Jurkat, Clone E6-1 (cell line): ENCODE data around the gene HECW1. TPM values are rescaled to one million over a fixed set of nuclear protein-coding genes. Genes with fewer than 3 reads are reported as not detected.
"Not testable (repeated sequence)": the region's sequence is repeated elsewhere in the genome, so short reads cannot be mapped to it uniquely, and the experiment has no call there.

ENCODE experiments used
- DNase-seq: peaks from one replicate; pipeline ENCODE4 v3.0.0-alpha.2; 2011; ENCODE audit warnings: low read depth, low spot score
- H3K4me3 ChIP-seq: 2 replicates; pipeline ENCODE4 v1.5.1; 2011; ENCODE audit warnings: mild to moderate bottlenecking, low read length, control low read depth, moderate library complexity
- polyA plus RNA-seq: library from polyadenylated mRNA; unstranded; fragments of >200 nt; gene quantifications from one replicate; pipeline ENCODE4 v1.2.1, GENCODE V29; 2012; ENCODE audit warnings: missing spikeins; ENCODE audit not compliant: insufficient read length, insufficient read depth

The HECW1 gene
- polyA plus RNA-seq = not detected

DNA sequence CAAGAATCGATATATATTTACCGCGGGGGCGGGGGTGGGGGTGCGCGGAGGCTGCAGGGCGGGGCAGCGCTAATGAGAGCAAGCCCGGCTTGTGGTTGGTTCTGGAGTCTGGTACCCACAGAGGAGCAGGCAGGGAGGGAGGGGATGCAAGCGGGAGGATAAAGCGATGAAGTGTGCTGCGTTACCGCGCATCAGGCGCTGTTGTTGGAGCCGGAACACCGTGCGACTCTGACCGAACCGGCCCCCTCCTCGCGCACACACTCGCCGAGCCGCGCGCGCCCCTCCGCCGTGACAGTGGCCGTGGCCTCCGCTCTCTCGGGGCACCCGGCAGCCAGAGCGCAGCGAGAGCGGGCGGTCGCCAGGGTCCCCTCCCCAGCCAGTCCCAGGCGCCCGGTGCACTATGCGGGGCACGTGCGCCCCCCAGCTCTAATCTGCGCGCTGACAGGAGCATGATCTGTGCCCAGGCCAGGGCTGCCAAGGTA, at the start of gene HECW1:
Gene HECW1 (plus strand): TSS at position 189 of the 482 bp plus-strand sequence. CDS start 131,259 bp downstream, outside the sequence.
- no peak within 1 kb of the TSS for H3K4me3 ChIP-seq
- DNase-seq = no peak

DNA sequence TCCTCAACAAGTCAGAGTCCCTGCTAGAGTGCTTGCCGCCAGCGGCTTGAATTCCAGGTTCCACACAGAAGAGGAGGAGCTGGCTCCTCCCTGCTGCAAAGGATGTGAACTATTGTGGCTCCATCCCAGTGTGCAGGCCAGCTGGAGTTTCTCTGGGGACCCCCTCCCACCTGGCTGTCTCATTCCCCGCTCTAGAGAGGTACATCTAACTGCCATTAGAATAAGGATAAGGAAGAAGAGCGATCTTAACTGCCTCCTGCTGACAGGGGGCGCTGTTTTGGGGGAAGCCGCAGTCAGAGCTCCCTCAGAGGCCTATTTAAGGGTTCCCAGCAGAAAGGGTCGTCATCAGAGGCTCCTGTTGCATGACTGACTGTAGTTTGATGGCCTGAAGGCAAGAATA, 40.8 kb upstream of the HECW1 start:
- no peak overlapping the region for H3K4me3 ChIP-seq
- DNase-seq = no peak

DNA sequence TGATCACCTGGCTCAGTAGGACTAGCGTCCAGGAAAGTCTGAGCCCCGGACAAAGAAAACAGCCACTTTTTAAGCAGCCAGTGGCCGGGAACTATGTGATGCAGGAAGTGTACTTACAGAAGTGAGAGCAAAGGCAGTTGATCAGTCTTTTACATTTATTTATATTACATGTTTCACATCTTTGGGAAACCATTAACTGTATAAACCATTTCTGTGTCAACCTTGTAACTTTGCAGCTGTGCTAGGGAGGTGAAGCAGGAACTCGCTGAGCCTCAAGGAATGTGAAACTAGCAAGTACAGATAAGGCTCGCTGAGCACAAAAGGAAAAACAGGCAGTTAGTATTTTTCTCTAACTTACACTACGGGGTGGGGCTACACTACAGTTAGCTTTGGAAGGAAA, 39.9 kb upstream of the HECW1 start:
- no peak for DNase-seq
- H3K4me3 ChIP-seq = no peak overlapping the region

DNA sequence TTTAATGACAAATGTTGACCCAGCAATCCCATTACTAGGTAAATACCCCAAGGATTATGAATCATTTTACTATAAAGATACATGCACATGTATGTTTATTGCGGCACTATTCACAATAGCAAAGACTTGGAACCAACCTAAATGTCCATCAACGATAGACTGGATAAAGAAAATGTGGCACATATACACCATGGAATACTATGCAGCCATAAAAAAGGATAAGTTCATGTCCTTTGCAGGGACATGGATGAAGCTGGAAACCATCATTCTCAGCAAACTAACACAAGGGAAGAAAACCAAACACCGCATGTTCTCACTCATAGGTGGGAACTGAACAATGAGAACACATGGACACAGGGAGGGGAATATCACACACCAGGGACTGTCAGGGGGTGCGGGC, 38.6 kb upstream of the HECW1 start:
- not testable (repeated sequence) for H3K4me3 ChIP-seq, DNase-seq

DNA sequence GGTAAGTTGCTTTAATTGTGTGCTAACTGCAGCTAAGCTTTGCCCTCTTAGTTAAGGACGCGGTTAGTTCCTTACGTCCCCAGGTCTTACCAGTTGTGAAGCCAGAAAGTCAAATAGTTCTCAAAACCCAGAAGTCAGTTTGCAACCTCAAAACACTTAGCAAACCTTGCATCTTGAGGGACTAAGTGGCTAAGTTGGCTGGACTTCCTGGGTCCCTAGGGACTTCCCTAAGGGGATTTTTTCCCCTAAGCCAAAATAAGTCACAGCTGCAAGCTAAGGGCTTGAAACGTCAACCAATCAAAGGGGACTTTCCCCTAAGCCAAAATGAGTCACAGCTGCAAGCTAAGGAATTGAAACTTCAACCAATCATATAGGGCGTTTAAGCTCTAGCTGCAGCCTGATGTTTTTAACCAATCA, 36.2 kb upstream of the HECW1 start:
- no peak for DNase-seq

DNA sequence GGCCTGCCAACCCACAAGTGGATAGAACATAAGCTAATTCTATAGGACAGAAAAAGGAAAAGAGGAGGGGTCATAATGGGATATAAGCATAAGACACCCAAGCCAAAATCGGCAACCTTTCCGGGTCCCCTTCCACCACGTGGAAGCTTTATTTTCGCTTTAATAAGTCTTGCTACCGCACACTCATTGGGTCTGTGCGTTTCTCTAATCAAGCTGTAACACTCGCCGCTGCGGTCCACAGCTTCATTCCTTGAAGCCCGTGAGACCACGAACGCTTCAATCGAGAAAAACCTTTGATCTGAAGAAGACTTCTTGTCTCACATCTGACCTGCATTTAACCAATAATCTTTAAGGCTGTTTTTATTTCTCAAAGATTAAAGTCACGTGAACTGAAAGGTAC, 35.8 kb upstream of the HECW1 start:
- DNase-seq = no peak
- no peak overlapping the region for H3K4me3 ChIP-seq

More for the DNA sequence above, 36.2 kb upstream of the HECW1 start:
- no peak overlapping the region for H3K4me3 ChIP-seq

DNA sequence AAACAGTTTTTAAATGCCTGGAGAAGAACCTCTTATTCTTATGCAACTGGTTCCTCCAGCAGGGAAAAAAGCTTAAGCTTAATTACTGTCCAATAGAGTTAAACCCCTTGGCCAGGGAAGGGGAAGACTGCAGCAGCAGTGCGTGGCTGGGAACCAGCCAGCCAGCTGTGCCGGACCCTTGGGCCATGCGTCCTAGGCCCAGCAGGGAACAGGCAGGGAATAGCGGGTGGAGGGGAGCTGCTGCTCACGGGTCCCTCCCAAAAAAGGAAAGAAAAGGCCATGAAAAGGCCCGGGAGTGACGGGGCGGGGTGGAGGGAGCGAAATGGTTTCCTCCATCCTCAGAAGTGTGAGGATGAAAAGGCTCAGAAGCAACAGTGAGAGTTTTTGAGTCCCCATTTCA, 35.2 kb upstream of the HECW1 start:
- no peak overlapping the region for H3K4me3 ChIP-seq
- no peak for DNase-seq

DNA sequence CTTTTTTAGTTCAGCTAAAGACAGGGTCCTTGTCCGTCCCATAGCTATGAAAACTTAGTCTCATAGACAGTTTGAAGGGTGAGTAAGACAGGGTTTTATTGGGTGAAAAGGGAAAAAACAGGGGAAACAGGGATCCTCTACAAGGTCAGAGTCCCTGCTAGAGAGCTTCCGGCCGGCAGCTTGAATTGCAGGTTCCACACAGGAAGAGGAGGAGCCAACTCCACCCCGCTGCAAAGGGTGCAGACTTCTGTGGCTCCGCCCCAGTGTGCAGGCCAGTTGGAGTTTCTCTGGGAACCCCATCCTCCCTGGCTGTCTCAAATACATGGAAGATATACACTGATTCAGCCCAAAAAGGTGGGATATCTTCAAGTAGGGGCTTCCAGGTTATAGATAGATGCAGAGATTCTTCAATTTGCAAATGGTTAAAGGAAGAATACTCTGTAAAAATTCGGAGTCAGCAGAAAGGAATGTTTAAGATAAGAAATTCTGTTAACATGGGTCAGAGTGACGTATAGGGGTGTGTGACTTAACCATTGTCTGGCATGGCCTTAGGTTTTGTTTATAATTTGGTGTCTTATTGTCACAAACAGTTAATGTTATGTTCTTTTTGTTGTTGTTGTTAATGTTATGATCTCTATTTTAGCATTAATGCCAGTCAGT, 34.6 kb upstream of the HECW1 start:
- no peak for DNase-seq
- H3K4me3 ChIP-seq = no peak overlapping the region

DNA sequence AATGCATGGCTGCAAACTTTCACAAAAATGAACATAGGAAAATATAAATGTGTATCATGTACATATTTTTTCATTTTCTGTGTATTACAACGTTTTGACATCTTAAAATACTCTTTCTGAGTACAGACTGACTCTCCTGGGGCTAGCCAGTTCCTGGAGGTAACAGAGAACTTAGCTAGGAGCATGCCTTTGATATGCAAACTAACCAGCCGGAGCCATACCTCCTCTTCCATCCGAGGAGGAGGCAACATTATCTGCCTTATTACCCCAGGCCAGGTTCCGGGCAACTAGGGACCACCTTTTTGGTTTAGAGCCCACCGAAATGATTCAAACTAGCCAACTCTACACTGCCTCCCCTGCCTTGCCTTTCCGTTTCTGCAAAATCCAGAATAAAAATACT, 33.7 kb upstream of the HECW1 start:
- no peak overlapping the region for H3K4me3 ChIP-seq
- DNase-seq = no peak

DNA sequence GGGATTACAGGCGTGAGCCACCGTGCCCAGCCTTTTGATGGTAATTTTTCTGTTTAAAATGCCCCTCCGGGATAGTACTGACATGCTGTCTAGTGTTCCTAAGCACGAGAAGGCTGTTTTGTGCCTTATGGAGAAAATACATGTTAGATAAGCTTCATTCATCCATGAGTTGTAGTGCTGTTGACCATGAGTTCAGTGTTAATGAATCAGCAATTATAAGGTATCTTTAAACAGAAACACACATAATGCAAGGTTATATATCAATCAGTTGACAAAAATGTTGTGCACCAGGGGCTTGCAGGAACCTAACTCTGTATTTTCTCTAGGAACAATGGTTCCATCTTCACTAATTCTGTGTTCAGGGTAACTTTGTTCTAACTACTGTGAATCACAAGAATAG, 30.8 kb upstream of the HECW1 start:
- H3K4me3 ChIP-seq = no peak overlapping the region
- no peak for DNase-seq

DNA sequence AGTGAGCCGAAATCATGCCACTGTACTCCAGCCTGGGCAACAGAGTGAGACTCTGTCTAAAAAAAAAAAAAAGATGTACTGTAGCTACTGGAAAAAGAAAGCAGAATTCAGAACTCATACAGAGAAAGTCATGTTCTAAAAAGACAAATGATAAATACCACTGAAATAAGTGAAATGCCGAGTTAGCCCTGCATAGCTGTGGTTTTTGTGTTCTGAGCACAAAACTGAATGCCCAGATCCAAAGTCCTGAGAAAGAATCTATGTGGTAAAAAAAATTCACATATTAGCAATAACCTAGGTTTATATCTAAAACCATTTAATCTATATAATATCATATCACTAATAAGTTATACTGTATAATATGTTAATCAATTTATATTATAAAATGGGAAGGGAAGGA, 29.3 kb upstream of the HECW1 start:
- H3K4me3 ChIP-seq = no peak overlapping the region

DNA sequence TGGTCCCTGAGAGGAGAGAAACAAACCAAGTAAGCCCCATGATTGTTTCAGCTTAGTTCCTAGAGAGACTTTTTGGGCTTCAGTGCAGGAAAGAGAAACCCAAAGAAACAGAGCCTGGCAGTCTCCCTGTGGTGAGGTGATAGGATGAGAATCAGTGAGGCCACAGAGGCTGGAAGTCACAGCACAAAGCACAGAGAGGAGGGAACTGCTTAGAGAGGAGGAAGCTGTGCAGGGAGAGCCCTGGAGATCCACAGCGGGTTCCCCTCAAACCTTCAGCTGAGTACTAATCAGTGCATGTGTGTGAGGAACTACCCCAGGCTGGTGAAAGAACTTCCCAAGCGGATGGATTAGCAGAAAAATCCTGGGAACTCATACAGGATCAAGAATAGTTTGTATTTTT, 27.4 kb upstream of the HECW1 start:
- H3K4me3 ChIP-seq = no peak overlapping the region
- DNase-seq = no peak

More for the DNA sequence above, 29.3 kb upstream of the HECW1 start:
- DNase-seq = no peak

DNA sequence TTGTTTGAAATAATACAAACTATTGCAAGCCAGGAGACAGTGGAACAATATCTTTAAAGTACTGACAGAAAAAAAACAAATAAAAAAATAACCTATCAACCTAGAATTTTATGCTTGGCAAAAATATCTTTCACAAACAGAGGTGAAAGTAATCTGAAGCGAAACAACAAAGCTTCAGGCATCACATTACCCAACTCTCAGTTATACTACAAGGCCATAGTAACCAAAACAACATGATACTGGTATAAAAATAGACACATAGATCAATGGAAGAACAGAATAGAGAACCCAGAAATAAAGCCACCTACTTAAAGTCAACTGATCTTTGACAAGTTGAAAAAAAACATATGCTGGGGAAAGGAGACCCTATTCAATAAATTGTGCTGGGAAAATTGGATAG, 26.5 kb upstream of the HECW1 start:
- no peak overlapping the region for H3K4me3 ChIP-seq
- DNase-seq = no peak

DNA sequence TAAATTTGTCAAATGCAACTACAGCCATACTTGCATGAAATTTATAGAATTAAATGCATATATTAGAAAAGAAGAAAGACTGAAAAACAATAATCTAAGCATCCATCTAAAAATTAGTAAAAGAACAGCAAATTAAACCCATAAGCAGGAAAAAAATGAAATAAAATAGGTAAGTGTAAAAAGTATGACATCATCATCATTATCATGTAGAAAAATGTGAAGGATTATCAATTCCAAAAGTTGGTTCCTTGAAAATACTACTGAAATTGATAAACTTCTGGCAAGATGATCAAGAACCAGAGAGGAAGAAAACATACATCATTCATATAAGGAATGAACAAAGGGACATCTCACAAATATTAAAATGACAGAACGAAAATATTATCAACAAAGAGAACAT, 19.6 kb upstream of the HECW1 start:
- no peak overlapping the region for H3K4me3 ChIP-seq
- no peak for DNase-seq

DNA sequence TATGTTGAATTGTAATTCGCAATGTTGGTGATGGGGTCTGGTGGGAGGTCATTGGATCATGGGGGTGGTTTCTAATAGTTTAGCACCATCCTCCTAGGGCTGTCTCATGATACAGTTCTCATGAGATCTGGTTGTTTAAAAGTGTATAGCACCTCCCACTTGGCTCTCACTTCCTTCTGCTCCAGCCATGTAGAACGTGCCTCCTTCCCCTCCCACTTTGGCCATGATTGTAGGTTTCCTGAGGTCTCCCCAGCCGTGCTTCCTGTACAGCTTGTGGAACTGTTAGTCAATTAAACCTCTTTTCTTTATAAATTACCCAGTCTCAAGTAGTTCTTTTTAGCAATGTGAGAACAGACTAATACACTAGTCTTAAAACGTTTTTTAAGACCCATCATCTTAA, 15.6 kb upstream of the HECW1 start:
- no peak overlapping the region for H3K4me3 ChIP-seq
- DNase-seq = no peak

DNA sequence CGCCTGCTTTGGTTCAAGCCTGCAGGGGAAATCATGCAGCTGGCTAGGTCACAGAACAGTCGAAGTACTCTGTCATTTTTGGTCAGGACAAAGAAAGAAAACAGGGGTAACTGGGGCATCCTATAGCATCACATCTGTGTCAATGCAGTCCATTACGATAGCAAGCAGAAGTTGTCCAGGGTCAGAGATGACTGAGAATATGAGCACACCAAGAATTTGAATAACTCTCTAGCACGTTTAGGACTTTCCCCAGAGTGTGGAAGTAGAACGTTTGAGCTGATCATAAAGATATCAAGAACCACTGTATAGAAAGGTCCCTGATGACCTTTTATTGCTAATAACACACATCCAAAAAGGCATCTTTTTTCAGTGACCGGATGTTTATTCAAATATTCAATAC, 12.7 kb upstream of the HECW1 start:
- no peak for DNase-seq
- H3K4me3 ChIP-seq = no peak overlapping the region

DNA sequence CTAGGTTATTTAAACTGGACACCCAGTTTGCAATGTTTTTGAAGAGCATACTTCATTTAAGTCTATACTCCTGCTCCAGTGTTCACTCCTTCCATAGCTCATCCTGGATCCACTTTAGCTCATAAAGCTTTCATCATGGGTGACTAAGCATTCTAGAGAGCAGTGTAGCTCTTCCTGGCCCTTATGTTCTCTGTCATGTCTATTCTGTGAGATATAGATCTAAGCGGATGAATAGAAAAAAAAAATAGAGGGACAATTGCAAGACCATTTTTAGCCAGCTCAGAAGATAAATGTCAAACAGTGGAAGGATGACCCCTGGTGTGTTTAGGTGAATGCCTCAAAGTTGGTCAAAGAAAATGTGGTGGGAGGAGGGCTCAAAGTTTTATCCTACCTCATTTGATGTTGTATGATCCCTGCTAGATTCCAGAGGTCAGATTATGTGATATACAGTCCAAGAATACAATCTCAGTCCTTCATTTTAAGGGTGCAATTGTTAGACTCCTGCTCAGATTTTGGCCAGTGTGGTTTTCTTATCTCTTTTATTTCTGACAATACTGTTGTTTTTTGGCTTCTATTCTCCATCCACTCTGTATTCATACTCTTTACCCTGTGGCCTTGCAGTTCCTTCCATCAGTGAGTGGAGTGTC, 7.5 kb upstream of the HECW1 start:
- no peak overlapping the region for H3K4me3 ChIP-seq
- no peak for DNase-seq

DNA sequence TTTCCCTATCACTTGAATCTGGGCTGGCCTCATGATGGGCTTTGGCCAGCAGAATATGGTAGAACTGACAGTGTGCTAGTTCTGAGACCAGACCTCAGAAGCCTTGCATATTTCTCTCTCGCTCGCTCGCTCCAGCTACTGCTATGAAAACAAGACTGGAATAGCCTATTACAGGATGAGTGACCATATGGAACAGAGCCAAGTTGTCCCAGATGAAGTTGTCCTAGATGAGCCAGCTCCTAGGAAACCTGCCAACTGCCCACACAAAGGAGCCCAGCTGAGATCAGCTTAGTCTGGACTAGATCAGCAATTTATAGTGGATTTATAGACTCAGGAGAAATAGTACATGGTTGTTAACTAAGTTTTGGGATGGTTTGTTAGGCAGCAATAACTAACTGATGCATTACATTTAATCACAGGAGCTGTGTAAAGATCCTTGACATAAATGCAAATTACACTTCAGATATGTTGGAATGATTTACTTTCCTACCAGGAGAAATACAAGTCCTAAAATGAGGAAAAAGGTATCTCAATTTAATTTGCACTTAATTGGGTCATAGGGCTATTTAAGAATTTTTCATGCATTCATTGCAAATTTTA, 6.8 kb upstream of the HECW1 start:
- H3K4me3 ChIP-seq = no peak overlapping the region
- DNase-seq = no peak

DNA sequence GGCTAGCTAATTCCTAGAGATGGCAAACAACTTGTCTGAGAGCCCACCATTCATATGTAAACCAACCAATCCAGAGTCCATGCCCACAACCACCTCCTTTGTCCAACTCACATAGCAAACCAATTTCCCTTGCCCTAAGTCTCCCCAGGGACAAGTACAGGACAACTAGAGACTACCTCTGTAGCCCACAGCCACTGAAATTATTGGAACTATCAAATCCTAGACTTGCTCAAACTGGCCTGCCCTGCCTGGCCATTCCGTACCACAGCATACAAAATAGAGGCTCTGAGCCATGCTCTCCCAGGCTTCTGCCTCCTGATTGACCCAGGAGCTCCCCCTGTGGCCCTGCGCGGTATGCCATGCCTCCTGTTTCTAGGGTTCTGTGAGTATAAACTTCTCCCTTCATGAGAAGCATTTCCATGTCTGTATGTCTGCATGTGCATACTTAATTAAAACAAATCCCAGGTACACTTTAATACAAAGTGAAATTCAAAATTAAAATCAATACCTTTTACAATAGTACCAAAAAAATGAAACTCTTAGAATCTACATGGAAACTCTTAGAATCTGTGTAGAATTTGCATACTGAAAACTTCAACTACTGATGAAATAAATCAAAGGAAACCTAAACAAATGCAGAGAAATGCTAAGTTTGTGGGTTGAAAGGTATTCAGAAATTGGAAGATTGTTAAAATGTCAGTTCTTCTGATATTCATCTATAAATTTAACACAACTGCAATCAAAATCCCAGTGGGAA, 4.0 kb upstream of the HECW1 start:
- no peak overlapping the region for H3K4me3 ChIP-seq
- DNase-seq = peak; percentile 16
